ENCODE results near the gene CENPM.

GRCh38 chr22:41943661-41944209, 3.2 kb downstream of the CENPM start:
- TF ChIP-seq CTCF (IDR thresholded peaks at IDR 0.05) = no peak
- TF ChIP-seq POLR2A (IDR thresholded peaks at IDR 0.05) = no peak

All from uterus (tissue), 2 donors.